Breast epithelium (tissue), 3 donors: ENCODE measurements around the gene HMHB1.

ENCODE experiments used
- POLR2AphosphoS5 ChIP-seq, 3 donors: sonication (generic); formaldehyde crosslinking; IDR thresholded peaks; one replicate each; pipeline ENCODE4 v1.6.1; 2017; ENCODE audit warnings: antibody characterized with exemption in 3 of 3
- TF ChIP-seq, protein P1 (sequence below), 3 donors: fragments of 450-650 bp; IDR thresholded peaks; one replicate each; pipeline ENCODE4 v1.5.1; 2016 to 2017; ENCODE audit warnings: antibody characterized with exemption in 3 of 3, mild to moderate bottlenecking in 3 of 3, moderate library complexity in 3 of 3

- TF ChIP-seq, protein P1, sequence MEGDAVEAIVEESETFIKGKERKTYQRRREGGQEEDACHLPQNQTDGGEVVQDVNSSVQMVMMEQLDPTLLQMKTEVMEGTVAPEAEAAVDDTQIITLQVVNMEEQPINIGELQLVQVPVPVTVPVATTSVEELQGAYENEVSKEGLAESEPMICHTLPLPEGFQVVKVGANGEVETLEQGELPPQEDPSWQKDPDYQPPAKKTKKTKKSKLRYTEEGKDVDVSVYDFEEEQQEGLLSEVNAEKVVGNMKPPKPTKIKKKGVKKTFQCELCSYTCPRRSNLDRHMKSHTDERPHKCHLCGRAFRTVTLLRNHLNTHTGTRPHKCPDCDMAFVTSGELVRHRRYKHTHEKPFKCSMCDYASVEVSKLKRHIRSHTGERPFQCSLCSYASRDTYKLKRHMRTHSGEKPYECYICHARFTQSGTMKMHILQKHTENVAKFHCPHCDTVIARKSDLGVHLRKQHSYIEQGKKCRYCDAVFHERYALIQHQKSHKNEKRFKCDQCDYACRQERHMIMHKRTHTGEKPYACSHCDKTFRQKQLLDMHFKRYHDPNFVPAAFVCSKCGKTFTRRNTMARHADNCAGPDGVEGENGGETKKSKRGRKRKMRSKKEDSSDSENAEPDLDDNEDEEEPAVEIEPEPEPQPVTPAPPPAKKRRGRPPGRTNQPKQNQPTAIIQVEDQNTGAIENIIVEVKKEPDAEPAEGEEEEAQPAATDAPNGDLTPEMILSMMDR (IDR thresholded peaks at IDR 0.05), result no peak
- TF ChIP-seq POLR2AphosphoS5 (IDR thresholded peaks at IDR 0.05), result no peak
Measured at GRCh38 chr5:143812085-143812705, at the start of gene HMHB1.
